Keratinocyte (primary cell): Measurements from ENCODE around the gene SH2B2. TPM values are rescaled to one million over a fixed set of nuclear protein-coding genes. Genes with fewer than 3 reads are reported as not detected.

Experiments used
- DNase-seq: peaks from one replicate; pipeline ENCODE4 v3.0.0-alpha.2; 2011; ENCODE audit warnings: low read depth, missing footprints, low spot score
- FAIRE-seq: peaks from 2 replicates; lab custom pipeline; 2011; peaks lifted over from hg19 to GRCh38; lab: Jason Lieb, UNC
- H2AFZ ChIP-seq: 2 replicates; pipeline ENCODE4 v1.6.0; 2012; ENCODE audit warnings: low read length, control low read depth, inconsistent platforms; ENCODE audit not compliant: control insufficient read depth
- H3K27ac ChIP-seq: 2 replicates; pipeline ENCODE4 v1.5.1; 2011; ENCODE audit warnings: low read length; ENCODE audit not compliant: control insufficient read depth, insufficient read depth
- H3K27me3 ChIP-seq: 3 replicates; pipeline ENCODE4 v1.6.0; 2011; ENCODE audit warnings: low read length; ENCODE audit not compliant: control insufficient read depth, insufficient read depth; ENCODE audit errors: extremely low read depth
- H3K36me3 ChIP-seq, 2 experiments: 2 replicates in 1 of 2; 3 replicates in 1 of 2; pipeline ENCODE4 v1.5.1; 2011; ENCODE audit warnings: low read length in 2 of 2, mild to moderate bottlenecking in 1 of 2; ENCODE audit not compliant: control insufficient read depth in 2 of 2, insufficient read depth in 2 of 2; ENCODE audit errors: extremely low read depth in 1 of 2
- H3K4me1 ChIP-seq: 3 replicates; pipeline ENCODE4 v1.5.1; 2011; ENCODE audit warnings: low read length; ENCODE audit not compliant: control insufficient read depth, insufficient read depth; ENCODE audit errors: extremely low read depth
- H3K4me2 ChIP-seq: 3 replicates; pipeline ENCODE4 v1.6.0; 2011; ENCODE audit warnings: low read depth, low read length; ENCODE audit not compliant: control insufficient read depth, insufficient read depth; ENCODE audit errors: extremely low read depth
- H3K4me3 ChIP-seq, 3 experiments: fragments of 200-600 bp in 1 of 3; sonication (generic) in 1 of 3; 2 replicates in 2 of 3; 3 replicates in 1 of 3; pipeline ENCODE4 v1.5.1; 2011 to 2016; ENCODE audit warnings: low read length in 3 of 3, mild to moderate bottlenecking in 3 of 3, control low read depth in 2 of 3, inconsistent platforms in 1 of 3, low read depth in 1 of 3, mixed read lengths in 1 of 3, mixed run types in 1 of 3, moderate library complexity in 1 of 3; ENCODE audit not compliant: control insufficient read depth in 2 of 3, insufficient read depth in 2 of 3; ENCODE audit errors: extremely low read depth in 1 of 3
- H3K79me2 ChIP-seq: 2 replicates; pipeline ENCODE4 v1.6.0; 2012; ENCODE audit warnings: low read length; ENCODE audit not compliant: control insufficient read depth, insufficient read depth
- H3K9ac ChIP-seq: 3 replicates; pipeline ENCODE4 v1.6.0; 2011; ENCODE audit warnings: low read length; ENCODE audit not compliant: control insufficient read depth, insufficient read depth; ENCODE audit errors: extremely low read depth
- H3K9me1 ChIP-seq: 3 replicates; pipeline ENCODE4 v1.6.0; 2011; ENCODE audit warnings: low read length; ENCODE audit not compliant: control insufficient read depth, insufficient read depth; ENCODE audit errors: extremely low read depth
- H3K9me3 ChIP-seq: 2 replicates; pipeline ENCODE4 v1.5.1; 2012; ENCODE audit warnings: low read depth, low read length; ENCODE audit not compliant: control insufficient read depth
- H4K20me1 ChIP-seq: 3 replicates; pipeline ENCODE4 v1.6.0; 2011; ENCODE audit warnings: low read length; ENCODE audit not compliant: control insufficient read depth, insufficient read depth; ENCODE audit errors: extremely low read depth
- EZH2 ChIP-seq: IDR thresholded peaks from one replicate; pipeline ENCODE4 v1.6.1; 2012; ENCODE audit warnings: inconsistent platforms, mild to moderate bottlenecking, low read length, moderate library complexity
- dilution Hi-C: fragments of 300-500 bp; cut with MboI; formaldehyde crosslinking; loops from one replicate; pipeline ENCODE4 v1.7.0; 2020; ENCODE audit warnings: low sequenced_read_pairs; ENCODE audit not compliant: extremely low pct_ligation_motif_present
- polyA plus RNA-seq, 5 experiments: library from polyadenylated mRNA; depleted of rRNA in 3 of 5; stranded (reverse) in 3 of 5; stranded (forward) in 1 of 5; unstranded in 1 of 5; fragments of >200 nt; gene quantifications; 1 replicate in 1 of 5; 2 replicates in 3 of 5; 3 replicates in 1 of 5; pipeline versions ENCODE4 v1.2.1 to v1.2.3, GENCODE V29; 2011 to 2012; ENCODE audit warnings: missing spikeins in 2 of 5, low read depth in 1 of 5, low replicate concordance in 1 of 5
- TF ChIP-seq, protein P1 (sequence below), 3 experiments: IDR thresholded peaks in 1 of 3; conservative IDR thresholded peaks in 1 of 3; optimal IDR thresholded peaks in 1 of 3; 2 replicates in 2 of 3; 3 replicates in 1 of 3; pipeline versions ENCODE3 to v1.5.1; 2011; ENCODE audit warnings: low read length in 3 of 3, mild to moderate bottlenecking in 3 of 3, moderate library complexity in 2 of 3, control low read depth in 1 of 3, inconsistent platforms in 1 of 3; ENCODE audit not compliant: insufficient read depth in 2 of 3; ENCODE audit errors: extremely low read depth in 1 of 3

The SH2B2 gene
- polyA plus RNA-seq, 1 donor (not counting 4 experiments of a cell fraction or from before 2014, with no cell fraction given) = 0.59 TPM

DNA sequence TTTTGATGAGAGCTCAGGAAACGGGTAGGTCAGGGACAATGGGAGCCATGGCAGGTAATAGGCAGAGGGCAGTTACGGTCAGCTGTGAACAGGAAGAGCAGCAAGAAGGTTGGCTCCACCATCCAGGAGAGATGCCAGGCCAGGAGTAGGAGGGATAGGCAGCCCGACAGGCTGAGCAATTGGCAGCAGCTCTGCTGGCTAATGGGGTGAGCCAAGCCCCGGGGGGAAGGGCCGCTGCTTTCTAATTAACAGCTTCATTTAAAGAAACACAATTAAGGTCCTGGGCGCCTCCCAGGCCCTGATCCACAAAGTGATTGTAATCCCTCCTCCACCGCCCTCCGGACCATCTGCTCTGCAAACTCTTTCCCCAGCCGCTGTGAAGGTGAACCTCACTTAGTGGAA is 23.7 kb downstream of the SH2B2 start:
- no peak for DNase-seq
- no peaks in the 10 kb centered on the region for H3K27me3 ChIP-seq
- no peak overlapping the region for H2AFZ ChIP-seq
- H3K4me2 ChIP-seq = no peak overlapping the region
- dilution Hi-C loops = no loop called here
- no peaks in the 10 kb centered on the region for H3K9me3 ChIP-seq
- FAIRE-seq = no peak
- H3K4me1 ChIP-seq = no peaks in the 10 kb centered on the region
- H3K4me3 ChIP-seq = no peak overlapping the region
- H3K36me3 ChIP-seq = no peaks in the 10 kb centered on the region
- TF ChIP-seq, protein P1, sequence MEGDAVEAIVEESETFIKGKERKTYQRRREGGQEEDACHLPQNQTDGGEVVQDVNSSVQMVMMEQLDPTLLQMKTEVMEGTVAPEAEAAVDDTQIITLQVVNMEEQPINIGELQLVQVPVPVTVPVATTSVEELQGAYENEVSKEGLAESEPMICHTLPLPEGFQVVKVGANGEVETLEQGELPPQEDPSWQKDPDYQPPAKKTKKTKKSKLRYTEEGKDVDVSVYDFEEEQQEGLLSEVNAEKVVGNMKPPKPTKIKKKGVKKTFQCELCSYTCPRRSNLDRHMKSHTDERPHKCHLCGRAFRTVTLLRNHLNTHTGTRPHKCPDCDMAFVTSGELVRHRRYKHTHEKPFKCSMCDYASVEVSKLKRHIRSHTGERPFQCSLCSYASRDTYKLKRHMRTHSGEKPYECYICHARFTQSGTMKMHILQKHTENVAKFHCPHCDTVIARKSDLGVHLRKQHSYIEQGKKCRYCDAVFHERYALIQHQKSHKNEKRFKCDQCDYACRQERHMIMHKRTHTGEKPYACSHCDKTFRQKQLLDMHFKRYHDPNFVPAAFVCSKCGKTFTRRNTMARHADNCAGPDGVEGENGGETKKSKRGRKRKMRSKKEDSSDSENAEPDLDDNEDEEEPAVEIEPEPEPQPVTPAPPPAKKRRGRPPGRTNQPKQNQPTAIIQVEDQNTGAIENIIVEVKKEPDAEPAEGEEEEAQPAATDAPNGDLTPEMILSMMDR (optimal IDR thresholded peaks at IDR 0.05 in 1 of 3, IDR thresholded peaks at IDR 0.05 in 1 of 3, conservative IDR thresholded peaks at IDR 0.05 in 1 of 3; ENCODE audit: extremely low read depth in 1 of 3, insufficient read depth in 2 of 3, low read length in 3 of 3) = no peak
- no peak for TF ChIP-seq EZH2
- H3K9me1 ChIP-seq = no peaks in the 10 kb centered on the region
- no peaks in the 10 kb centered on the region for H4K20me1 ChIP-seq
- H3K79me2 ChIP-seq = no peaks in the 10 kb centered on the region
- H3K9ac ChIP-seq = no peak overlapping the region
- no peak overlapping the region for H3K27ac ChIP-seq

DNA sequence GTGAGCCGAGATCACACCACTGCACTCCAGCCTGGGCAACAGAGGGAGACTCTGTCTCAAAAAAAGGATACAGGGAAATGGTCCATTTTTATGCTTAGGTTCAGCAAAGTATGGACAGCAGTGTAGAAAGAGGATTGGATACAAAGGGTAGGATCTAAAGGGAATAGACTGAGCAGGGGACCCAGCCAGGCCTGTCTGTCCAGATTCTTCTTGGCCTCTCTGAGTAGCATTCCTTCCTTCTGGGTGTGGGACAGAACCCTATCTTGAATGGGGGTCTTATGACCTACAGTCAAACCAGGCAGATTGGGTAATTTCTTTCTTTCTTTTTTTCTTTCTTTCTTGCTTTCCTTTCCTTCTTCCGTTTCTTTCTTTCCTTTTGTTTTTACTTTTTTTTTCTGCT is 25.6 kb downstream of the SH2B2 start:
- DNase-seq (no peak), FAIRE-seq (no peak)
- TF ChIP-seq EZH2 = no peak
- TF ChIP-seq, protein P1 (optimal IDR thresholded peaks at IDR 0.05 in 1 of 3, IDR thresholded peaks at IDR 0.05 in 1 of 3, conservative IDR thresholded peaks at IDR 0.05 in 1 of 3; ENCODE audit: extremely low read depth in 1 of 3, insufficient read depth in 2 of 3, low read length in 3 of 3) = no peak
- H3K4me1 ChIP-seq = no peaks in the 10 kb centered on the region
- dilution Hi-C loops = no loop called here
- no peaks in the 10 kb centered on the region for H3K9me1 ChIP-seq
- H4K20me1 ChIP-seq = no peaks in the 10 kb centered on the region
- no peak overlapping the region for H3K27ac ChIP-seq
- no peak overlapping the region for H3K4me3 ChIP-seq
- H3K9ac ChIP-seq = no peak overlapping the region
- no peaks in the 10 kb centered on the region for H3K36me3 ChIP-seq
- no peaks in the 10 kb centered on the region for H3K9me3 ChIP-seq
- no peaks in the 10 kb centered on the region for H3K27me3 ChIP-seq
- no peak overlapping the region for H3K4me2 ChIP-seq
- H2AFZ ChIP-seq = no peak overlapping the region
- H3K79me2 ChIP-seq = no peaks in the 10 kb centered on the region
